HEK293 (cell line): Measurements from ENCODE around the gene SSBP3.

Experiments used
- GLIS2 ChIP-seq: fragments of 450-650 bp; formaldehyde crosslinking; IDR thresholded peaks from 2 replicates; pipeline ENCODE4 v1.5.1; 2016; ENCODE audit warnings: missing biosample characterization, missing genetic modification characterization
- KLF1 ChIP-seq: fragments of 450-650 bp; formaldehyde crosslinking; IDR thresholded peaks from 2 replicates; pipeline ENCODE4 v1.5.1; 2016; ENCODE audit warnings: missing biosample characterization, missing genetic modification characterization
- PATZ1 ChIP-seq: fragments of 450-650 bp; formaldehyde crosslinking; IDR thresholded peaks from 2 replicates; pipeline ENCODE4 v1.5.1; 2016; ENCODE audit warnings: missing biosample characterization, missing genetic modification characterization
- REST ChIP-seq: fragments of 450-650 bp; formaldehyde crosslinking; IDR thresholded peaks from 2 replicates; pipeline ENCODE4 v1.5.1; 2016; ENCODE audit warnings: missing biosample characterization, missing genetic modification characterization
- WT1 ChIP-seq: fragments of 450-650 bp; formaldehyde crosslinking; IDR thresholded peaks from 2 replicates; pipeline ENCODE4 v1.5.1; 2016; ENCODE audit warnings: missing biosample characterization, missing genetic modification characterization
- ZBTB20 ChIP-seq: fragments of 450-650 bp; formaldehyde crosslinking; IDR thresholded peaks from 2 replicates; pipeline ENCODE4 v1.5.1; 2016; ENCODE audit warnings: missing biosample characterization, missing genetic modification characterization
- ZBTB48 ChIP-seq: fragments of 450-650 bp; formaldehyde crosslinking; IDR thresholded peaks from 2 replicates; pipeline ENCODE4 v1.5.1; 2016; ENCODE audit warnings: missing biosample characterization, missing genetic modification characterization
- ZIC2 ChIP-seq: fragments of 450-650 bp; formaldehyde crosslinking; IDR thresholded peaks from 2 replicates; pipeline ENCODE4 v1.5.1; 2016; ENCODE audit warnings: missing biosample characterization, missing genetic modification characterization
- ZNF223 ChIP-seq: fragments of 450-650 bp; formaldehyde crosslinking; IDR thresholded peaks from 2 replicates; pipeline ENCODE4 v1.5.1; 2016; ENCODE audit warnings: missing biosample characterization, missing genetic modification characterization
- ZNF24 ChIP-seq: fragments of 450-650 bp; formaldehyde crosslinking; IDR thresholded peaks from 2 replicates; pipeline ENCODE4 v1.5.1; 2016; ENCODE audit warnings: missing biosample characterization, missing genetic modification characterization
- ZNF266 ChIP-seq: fragments of 450-650 bp; formaldehyde crosslinking; IDR thresholded peaks from 2 replicates; pipeline ENCODE4 v1.5.1; 2016; ENCODE audit warnings: missing biosample characterization, missing genetic modification characterization, low read depth
- ZNF366 ChIP-seq: fragments of 450-650 bp; formaldehyde crosslinking; conservative IDR thresholded peaks from 2 replicates; pipeline ENCODE4 v1.5.1; 2016; ENCODE audit warnings: missing biosample characterization, missing genetic modification characterization
- ZNF37A ChIP-seq: fragments of 450-650 bp; IDR thresholded peaks from 2 replicates; pipeline ENCODE4 v1.5.1; 2018; ENCODE audit warnings: missing biosample characterization, missing genetic modification characterization
- ZNF391 ChIP-seq: fragments of 450-650 bp; formaldehyde crosslinking; IDR thresholded peaks from 2 replicates; pipeline ENCODE4 v1.5.1; 2016; ENCODE audit warnings: low read depth, missing biosample characterization, missing genetic modification characterization, borderline replicate concordance
- ZNF394 ChIP-seq: fragments of 450-650 bp; formaldehyde crosslinking; IDR thresholded peaks from 2 replicates; pipeline ENCODE4 v1.5.1; 2016; ENCODE audit warnings: missing biosample characterization, missing genetic modification characterization, mild to moderate bottlenecking, moderate library complexity, borderline replicate concordance
- ZNF416 ChIP-seq: fragments of 450-650 bp; formaldehyde crosslinking; IDR thresholded peaks from 2 replicates; pipeline ENCODE4 v1.5.1; 2016; ENCODE audit warnings: missing biosample characterization, missing genetic modification characterization
- ZNF510 ChIP-seq: fragments of 450-650 bp; formaldehyde crosslinking; IDR thresholded peaks from 2 replicates; pipeline ENCODE4 v1.5.1; 2018; ENCODE audit warnings: mild to moderate bottlenecking, missing genetic modification characterization, missing biosample characterization; ENCODE audit not compliant: insufficient replicate concordance
- ZNF600 ChIP-seq: fragments of 450-650 bp; formaldehyde crosslinking; IDR thresholded peaks from 2 replicates; pipeline ENCODE4 v1.5.1; 2016; ENCODE audit warnings: missing biosample characterization, missing genetic modification characterization
- ZNF629 ChIP-seq: fragments of 450-650 bp; formaldehyde crosslinking; IDR thresholded peaks from 2 replicates; pipeline ENCODE4 v1.5.1; 2017; ENCODE audit warnings: missing biosample characterization, missing genetic modification characterization
- ZNF692 ChIP-seq: fragments of 450-650 bp; formaldehyde crosslinking; IDR thresholded peaks from 2 replicates; pipeline ENCODE4 v1.5.1; 2016; ENCODE audit warnings: missing biosample characterization, missing genetic modification characterization
- ZNF76 ChIP-seq: fragments of 450-650 bp; formaldehyde crosslinking; IDR thresholded peaks from 2 replicates; pipeline ENCODE4; 2016; ENCODE audit warnings: low read depth, missing biosample characterization, missing genetic modification characterization, borderline replicate concordance
- ZSCAN30 ChIP-seq: fragments of 450-650 bp; IDR thresholded peaks from 2 replicates; pipeline ENCODE4 v1.5.1; 2018; ENCODE audit warnings: missing biosample characterization, mild to moderate bottlenecking, missing genetic modification characterization, moderate library complexity
- TF ChIP-seq, protein P1 (sequence below): fragments of 450-650 bp; formaldehyde crosslinking; IDR thresholded peaks from 2 replicates; pipeline ENCODE4 v1.5.1; 2017; ENCODE audit warnings: missing biosample characterization, missing genetic modification characterization
- TF ChIP-seq, protein P2 (sequence below): fragments of 450-650 bp; formaldehyde crosslinking; IDR thresholded peaks from 2 replicates; pipeline ENCODE4 v1.5.1; 2016; ENCODE audit warnings: missing biosample characterization, missing genetic modification characterization
- TF ChIP-seq, protein P3 (sequence below): fragments of 450-650 bp; formaldehyde crosslinking; IDR thresholded peaks from 2 replicates; pipeline ENCODE4 v1.5.1; 2016; ENCODE audit warnings: missing biosample characterization, missing genetic modification characterization

The SSBP3 gene

GRCh38 chr1:54227091-54227602, 179.0 kb downstream of the SSBP3 start (continued):
- TF ChIP-seq, protein P1, sequence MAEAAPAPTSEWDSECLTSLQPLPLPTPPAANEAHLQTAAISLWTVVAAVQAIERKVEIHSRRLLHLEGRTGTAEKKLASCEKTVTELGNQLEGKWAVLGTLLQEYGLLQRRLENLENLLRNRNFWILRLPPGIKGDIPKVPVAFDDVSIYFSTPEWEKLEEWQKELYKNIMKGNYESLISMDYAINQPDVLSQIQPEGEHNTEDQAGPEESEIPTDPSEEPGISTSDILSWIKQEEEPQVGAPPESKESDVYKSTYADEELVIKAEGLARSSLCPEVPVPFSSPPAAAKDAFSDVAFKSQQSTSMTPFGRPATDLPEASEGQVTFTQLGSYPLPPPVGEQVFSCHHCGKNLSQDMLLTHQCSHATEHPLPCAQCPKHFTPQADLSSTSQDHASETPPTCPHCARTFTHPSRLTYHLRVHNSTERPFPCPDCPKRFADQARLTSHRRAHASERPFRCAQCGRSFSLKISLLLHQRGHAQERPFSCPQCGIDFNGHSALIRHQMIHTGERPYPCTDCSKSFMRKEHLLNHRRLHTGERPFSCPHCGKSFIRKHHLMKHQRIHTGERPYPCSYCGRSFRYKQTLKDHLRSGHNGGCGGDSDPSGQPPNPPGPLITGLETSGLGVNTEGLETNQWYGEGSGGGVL, result peak; percentile 41; the same call in 1 of the 2 replicates
- TF ChIP-seq ZNF223 (tag by site-specific recombination), result no peak
- TF ChIP-seq ZNF37A (tag by site-specific recombination), result no peak
- peak; percentile 45; the same call in 1 of the 2 replicates for TF ChIP-seq ZNF394
- TF ChIP-seq ZNF391, result no peak
- TF ChIP-seq ZNF692, result 0 out of 2 replicates have a peak, but pooled peaks have one; percentile 61
- TF ChIP-seq REST (tag by site-specific recombination), result no peak
- no peak for TF ChIP-seq ZNF416 (tag by site-specific recombination)
- peak; percentile 75 for TF ChIP-seq WT1 (tag by site-specific recombination)
- TF ChIP-seq ZNF600 (tag by site-specific recombination), result peak; percentile 94
- no peak for TF ChIP-seq ZNF266 (tag by site-specific recombination)
- TF ChIP-seq ZNF366 (tag by site-specific recombination), result peak; percentile 37; the same call in 1 of the 2 replicates
- peak; percentile 78 for TF ChIP-seq ZBTB48 (tag by site-specific recombination)
- 0 out of 2 replicates have a peak, but pooled peaks have one; percentile 30 for TF ChIP-seq ZNF629 (tag by site-specific recombination)
- peak; percentile 24; the same call in 1 of the 2 replicates for TF ChIP-seq KLF1 (tag by site-specific recombination)
- TF ChIP-seq, protein P2, sequence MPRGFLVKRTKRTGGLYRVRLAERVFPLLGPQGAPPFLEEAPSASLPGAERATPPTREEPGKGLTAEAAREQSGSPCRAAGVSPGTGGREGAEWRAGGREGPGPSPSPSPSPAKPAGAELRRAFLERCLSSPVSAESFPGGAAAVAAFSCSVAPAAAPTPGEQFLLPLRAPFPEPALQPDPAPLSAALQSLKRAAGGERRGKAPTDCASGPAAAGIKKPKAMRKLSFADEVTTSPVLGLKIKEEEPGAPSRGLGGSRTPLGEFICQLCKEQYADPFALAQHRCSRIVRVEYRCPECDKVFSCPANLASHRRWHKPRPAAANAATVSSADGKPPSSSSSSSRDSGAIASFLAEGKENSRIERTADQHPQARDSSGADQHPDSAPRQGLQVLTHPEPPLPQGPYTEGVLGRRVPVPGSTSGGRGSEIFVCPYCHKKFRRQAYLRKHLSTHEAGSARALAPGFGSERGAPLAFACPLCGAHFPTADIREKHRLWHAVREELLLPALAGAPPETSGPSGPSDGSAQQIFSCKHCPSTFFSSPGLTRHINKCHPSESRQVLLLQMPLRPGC, result no peak
- TF ChIP-seq ZNF510 (tag by site-specific recombination), result no peak
- TF ChIP-seq ZNF76 (tag by site-specific recombination), result no peak
- TF ChIP-seq GLIS2 (tag by site-specific recombination), result peak; percentile 55; the same call in 1 of the 2 replicates
- peak; percentile 67 for TF ChIP-seq ZIC2
- TF ChIP-seq ZNF24 (tag by site-specific recombination), result 0 out of 2 replicates have a peak, but pooled peaks have one; percentile 24
- no peak for TF ChIP-seq ZSCAN30 (tag by site-specific recombination)
- TF ChIP-seq, protein P3, sequence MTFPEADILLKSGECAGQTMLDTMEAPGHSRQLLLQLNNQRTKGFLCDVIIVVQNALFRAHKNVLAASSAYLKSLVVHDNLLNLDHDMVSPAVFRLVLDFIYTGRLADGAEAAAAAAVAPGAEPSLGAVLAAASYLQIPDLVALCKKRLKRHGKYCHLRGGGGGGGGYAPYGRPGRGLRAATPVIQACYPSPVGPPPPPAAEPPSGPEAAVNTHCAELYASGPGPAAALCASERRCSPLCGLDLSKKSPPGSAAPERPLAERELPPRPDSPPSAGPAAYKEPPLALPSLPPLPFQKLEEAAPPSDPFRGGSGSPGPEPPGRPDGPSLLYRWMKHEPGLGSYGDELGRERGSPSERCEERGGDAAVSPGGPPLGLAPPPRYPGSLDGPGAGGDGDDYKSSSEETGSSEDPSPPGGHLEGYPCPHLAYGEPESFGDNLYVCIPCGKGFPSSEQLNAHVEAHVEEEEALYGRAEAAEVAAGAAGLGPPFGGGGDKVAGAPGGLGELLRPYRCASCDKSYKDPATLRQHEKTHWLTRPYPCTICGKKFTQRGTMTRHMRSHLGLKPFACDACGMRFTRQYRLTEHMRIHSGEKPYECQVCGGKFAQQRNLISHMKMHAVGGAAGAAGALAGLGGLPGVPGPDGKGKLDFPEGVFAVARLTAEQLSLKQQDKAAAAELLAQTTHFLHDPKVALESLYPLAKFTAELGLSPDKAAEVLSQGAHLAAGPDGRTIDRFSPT (tag by site-specific recombination), result peak; percentile 47; the same call in 1 of the 2 replicates
- TF ChIP-seq PATZ1 (tag by site-specific recombination), result peak; percentile 77
- TF ChIP-seq ZBTB20, result peak; percentile 25; the same call in 1 of the 2 replicates
